ENCODE measurements around the gene RBFOX2. TPM values are rescaled to one million over a fixed set of nuclear protein-coding genes. Genes with fewer than 3 reads are reported as not detected.

RBFOX2 gene
- total RNA-seq, 1 donor from 2014 or later, result 64.1 TPM

- Histone ChIP-seq H3K4me1 (no peaks in the 10 kb centered on the region), H3K27ac (no peak overlapping the region), H3K4me3 (no peak overlapping the region), H3K9me3 (no peaks in the 10 kb centered on the region), H3K36me3 (peaks cover 45% of the 10 kb centered on the region), H3K27me3 (no peaks in the 10 kb centered on the region)
- ATAC-seq (no peak), DNase-seq (no peak)
- intact Hi-C loops (cut with DNase I), result loop anchor here (10.0 kb wide), 1 partner anchor 156 kb away; no protein-coding TSS in a partner anchor
- no peak for TF ChIP-seq CTCF (IDR thresholded peaks at IDR 0.05)
These were observed 270.2 kb downstream of the RBFOX2 start for GRCh38 chr22:35758394-35758793.

GRCh38 chr22:35756722-35757121 is 271.9 kb downstream of the RBFOX2 start:
- ATAC-seq (no peak), DNase-seq (no peak)
- Histone ChIP-seq H3K27me3 (no peaks in the 10 kb centered on the region), H3K4me1 (peaks cover 8% of the 10 kb centered on the region), H3K36me3 (peaks cover 45% of the 10 kb centered on the region), H3K9me3 (no peaks in the 10 kb centered on the region), H3K4me3 (no peak overlapping the region), H3K27ac (no peak overlapping the region)
- TF ChIP-seq CTCF (IDR thresholded peaks at IDR 0.05), result no peak
- intact Hi-C loops (cut with DNase I), result loop anchor here (10.0 kb wide), 1 partner anchor 158 kb away; no protein-coding TSS in a partner anchor

- peaks cover 35% of the 10 kb centered on the region for H3K36me3 ChIP-seq
- H3K9me3 ChIP-seq, result no peaks in the 10 kb centered on the region
- no peak for ATAC-seq
- intact Hi-C loops (cut with DNase I), result loop anchor here (10.0 kb wide), 1 partner anchor 160 kb away; no protein-coding TSS in a partner anchor
- H3K27me3 ChIP-seq, result no peaks in the 10 kb centered on the region
- TF ChIP-seq CTCF (IDR thresholded peaks at IDR 0.05), result no peak
- DNase-seq, result no peak
- H3K27ac ChIP-seq, result no peak overlapping the region
- no peak overlapping the region for H3K4me3 ChIP-seq
- peaks cover 8% of the 10 kb centered on the region for H3K4me1 ChIP-seq
These were observed 273.9 kb downstream of the RBFOX2 start for GRCh38 chr22:35754761-35755160.

GRCh38 chr22:35752863-35753189 is 275.8 kb downstream of the RBFOX2 start:
- Histone ChIP-seq H3K27ac (no peak overlapping the region), H3K27me3 (no peaks in the 10 kb centered on the region), H3K36me3 (peaks cover 17% of the 10 kb centered on the region), H3K9me3 (no peaks in the 10 kb centered on the region), H3K4me3 (no peak overlapping the region), H3K4me1 (peaks cover 8% of the 10 kb centered on the region)
- DNase-seq (no peak), ATAC-seq (no peak)
- TF ChIP-seq CTCF (IDR thresholded peaks at IDR 0.05), result no peak
- intact Hi-C loops (cut with DNase I), result loop anchor here (10.0 kb wide), 1 partner anchor 162 kb away; no protein-coding TSS in a partner anchor

GRCh38 chr22:35752006-35752862 is 276.4 kb downstream of the RBFOX2 start:
- ATAC-seq (peak; percentile 49), DNase-seq (no peak)
- Histone ChIP-seq H3K27me3 (no peaks in the 10 kb centered on the region), H3K4me3 (no peak overlapping the region), H3K36me3 (peaks cover 17% of the 10 kb centered on the region), H3K9me3 (no peaks in the 10 kb centered on the region), H3K27ac (no peak overlapping the region), H3K4me1 (peaks cover 8% of the 10 kb centered on the region)
- no peak for TF ChIP-seq CTCF (IDR thresholded peaks at IDR 0.05)
- intact Hi-C loops (cut with DNase I), result loop anchor here (10.0 kb wide), 1 partner anchor 163 kb away; no protein-coding TSS in a partner anchor

Measured in upper lobe of right lung (tissue), 1 donor.